GM21786 (cell line): ENCODE results near the gene FBXO15.

Source experiments
- ATAC-seq: cut with Tn5 transposase; IDR thresholded peaks from one replicate; pipeline ENCODE4 v1.9.1; 2021; ENCODE audit not compliant: unreplicated experiment

The FBXO15 gene

DNA sequence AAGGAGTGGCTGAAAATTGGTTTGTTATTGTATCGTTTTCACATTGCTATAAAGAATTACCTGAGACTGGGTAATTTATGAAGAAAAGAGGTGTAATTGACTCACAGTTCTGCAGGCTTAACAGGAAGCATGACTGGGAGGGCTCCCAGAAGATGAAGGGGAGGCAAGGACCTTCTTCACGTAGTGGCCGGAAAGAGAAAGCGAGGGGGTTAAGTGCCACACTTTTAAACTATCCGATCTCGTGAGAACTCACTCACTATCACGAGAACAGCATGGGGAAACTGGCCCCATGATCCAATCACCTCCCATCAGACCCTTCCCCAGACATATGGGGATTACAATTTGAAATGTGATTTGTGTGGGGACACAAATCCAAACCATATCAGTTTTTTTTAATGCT lies 81.6 kb downstream of the FBXO15 start:
- ATAC-seq: no peak

GRCh38 chr18:74065366-74065765 lies 82.3 kb downstream of the FBXO15 start:
- ATAC-seq: no peak

- ATAC-seq: no peak
Observed at GRCh38 chr18:74064510-74064909, 83.1 kb downstream of the FBXO15 start.

DNA sequence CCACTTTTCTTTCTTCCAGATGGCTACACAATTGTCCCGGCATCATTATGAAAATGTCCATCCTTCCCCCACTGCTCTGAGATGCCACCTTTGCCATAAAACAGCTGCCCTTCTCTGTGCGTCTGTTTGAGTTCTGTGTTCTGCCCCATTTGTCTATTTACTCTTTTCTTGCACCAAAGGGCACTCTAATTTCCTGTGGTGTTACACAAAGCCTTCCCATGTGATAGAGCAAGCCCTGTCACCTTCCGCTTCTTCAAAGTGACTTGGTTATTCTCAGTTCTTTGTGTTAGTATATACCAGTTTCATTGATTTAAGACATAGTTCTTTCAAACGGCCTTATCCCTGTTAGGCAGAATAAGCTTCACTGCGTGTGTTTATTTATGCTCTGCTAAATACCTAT lies 84.1 kb downstream of the FBXO15 start:
- no peak for ATAC-seq

DNA sequence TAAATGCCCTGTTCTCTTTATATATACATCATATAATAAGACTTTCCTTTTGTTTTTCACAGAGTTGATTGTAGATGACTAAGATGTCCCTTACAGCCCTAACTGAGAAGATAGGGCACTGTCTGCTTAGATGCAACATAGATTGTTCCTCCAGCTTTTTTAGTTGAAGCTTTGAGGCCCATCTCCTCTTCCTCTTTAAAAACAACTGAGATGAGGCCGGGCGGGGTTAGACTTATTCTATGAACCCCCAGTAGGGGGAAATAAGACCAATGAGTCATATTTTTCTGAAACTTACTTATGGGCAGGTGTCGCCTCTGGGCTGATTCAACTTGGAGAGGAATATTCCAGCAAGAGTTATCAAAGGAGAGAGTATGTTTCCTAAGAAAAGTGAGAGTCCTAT lies 84.6 kb downstream of the FBXO15 start:
- ATAC-seq: peak; percentile 50

- no peak for ATAC-seq
Observed at GRCh38 chr18:74062037-74062436, 85.6 kb downstream of the FBXO15 start.

GRCh38 chr18:74060579-74060978 lies 87.1 kb downstream of the FBXO15 start:
- ATAC-seq: no peak

DNA sequence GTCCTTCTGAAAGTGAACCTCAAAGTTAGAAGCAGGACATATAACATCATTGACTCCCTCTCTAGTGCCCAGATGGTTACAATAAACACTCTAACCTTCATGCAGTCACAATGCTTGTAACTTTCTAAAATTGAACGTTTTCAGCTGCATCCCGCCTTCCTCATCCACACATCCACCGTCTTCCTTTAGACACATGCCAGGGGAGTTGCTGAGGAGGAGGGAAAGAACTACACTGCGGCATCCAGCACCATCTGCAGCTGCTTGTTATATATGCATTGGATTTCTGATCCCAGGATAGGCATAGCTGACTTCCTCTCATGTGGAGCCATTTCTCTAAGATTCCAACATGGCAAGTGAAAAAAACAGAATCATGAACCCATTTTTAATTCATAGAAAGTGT lies 96.8 kb downstream of the FBXO15 start:
- no peak for ATAC-seq

GRCh38 chr18:74040459-74041332 lies 106.9 kb downstream of the FBXO15 start:
- peak; percentile 86 for ATAC-seq

- ATAC-seq: no peak
Observed at GRCh38 chr18:74040008-74040407, 107.6 kb downstream of the FBXO15 start.

DNA sequence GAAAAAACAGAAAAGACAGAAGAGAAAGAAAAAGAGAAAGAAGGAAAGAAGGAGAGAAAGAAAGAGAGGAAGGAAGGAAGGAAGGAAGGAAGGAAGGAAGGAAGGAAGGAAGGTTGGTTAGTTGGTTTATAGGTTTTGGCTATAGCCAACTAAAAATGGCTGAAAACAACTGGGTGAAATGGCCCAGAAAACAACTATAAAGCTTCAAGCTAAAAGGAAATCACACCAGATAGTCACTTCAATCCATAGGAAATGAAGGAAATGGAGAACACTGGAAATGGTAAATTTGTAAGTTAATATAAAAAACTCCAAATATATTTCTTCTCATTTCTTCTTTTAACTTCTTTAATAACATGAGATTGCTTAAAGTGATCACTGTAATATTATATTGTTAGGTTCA lies 118.5 kb downstream of the FBXO15 start:
- ATAC-seq: no peak
